Forelimb muscle (tissue), 1 donor: ENCODE data around the gene SZT2. TPM values are rescaled to one million over a fixed set of nuclear protein-coding genes. Genes with fewer than 3 reads are reported as not detected.
A peak's percentile ranks its signal among the peaks of the same experiment; 100 is the strongest.
"Not testable (repeated sequence)": the region's sequence is repeated elsewhere in the genome, so short reads cannot be mapped to it uniquely, and the experiment has no call there.

ENCODE experiments used
- DNase-seq: peaks from one replicate; pipeline ENCODE4 v3.0.0-alpha.2; 2013; ENCODE audit warnings: low read depth
- polyA plus RNA-seq: library from polyadenylated mRNA; unstranded; fragments of 120-200 nt; gene quantifications from one replicate; pipeline ENCODE4 v1.2.1, GENCODE V29; 2013; ENCODE audit not compliant: insufficient read length

Gene SZT2
- polyA plus RNA-seq, 1 donor, result 14.5 TPM

- DNase-seq, result peak; percentile 63
Measured at GRCh38 chr1:43453442-43454269, 64.0 kb downstream of the SZT2 start, which contains the start of gene HYI. TSS of gene HYI (minus strand) at chr1:43453931. CDS start at chr1:43453793, 138 bp downstream.

- DNase-seq, result no peak
Measured at GRCh38 chr1:43454270-43455011, 64.7 kb downstream of the SZT2 start.

GRCh38 chr1:43455213-43455889 lies 65.7 kb downstream of the SZT2 start:
- DNase-seq, result no peak

DNA sequence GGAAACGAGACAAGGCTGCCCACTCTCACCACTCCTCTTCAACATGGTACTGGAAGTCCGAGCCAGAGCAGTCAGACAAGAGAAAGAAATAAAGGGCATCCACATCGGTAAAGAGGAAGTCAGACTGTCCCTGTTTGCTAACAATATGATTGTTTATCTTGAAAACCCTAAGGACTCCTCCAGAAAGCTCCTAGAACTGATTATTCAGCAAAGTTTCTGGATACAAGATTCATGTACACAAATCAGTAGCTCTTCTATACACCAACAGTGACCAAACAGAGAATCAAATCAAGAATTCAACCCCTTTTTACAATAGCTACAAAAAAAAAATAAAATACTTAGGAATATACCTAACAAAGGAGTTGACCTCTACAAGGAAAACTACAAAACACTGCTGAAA lies 68.7 kb downstream of the SZT2 start:
- not testable (repeated sequence) for DNase-seq

- DNase-seq, result no peak
Measured at GRCh38 chr1:43460988-43461693, 71.4 kb downstream of the SZT2 start.

- DNase-seq, result no peak
Measured at GRCh38 chr1:43463479-43463878, 73.8 kb downstream of the SZT2 start.

DNA sequence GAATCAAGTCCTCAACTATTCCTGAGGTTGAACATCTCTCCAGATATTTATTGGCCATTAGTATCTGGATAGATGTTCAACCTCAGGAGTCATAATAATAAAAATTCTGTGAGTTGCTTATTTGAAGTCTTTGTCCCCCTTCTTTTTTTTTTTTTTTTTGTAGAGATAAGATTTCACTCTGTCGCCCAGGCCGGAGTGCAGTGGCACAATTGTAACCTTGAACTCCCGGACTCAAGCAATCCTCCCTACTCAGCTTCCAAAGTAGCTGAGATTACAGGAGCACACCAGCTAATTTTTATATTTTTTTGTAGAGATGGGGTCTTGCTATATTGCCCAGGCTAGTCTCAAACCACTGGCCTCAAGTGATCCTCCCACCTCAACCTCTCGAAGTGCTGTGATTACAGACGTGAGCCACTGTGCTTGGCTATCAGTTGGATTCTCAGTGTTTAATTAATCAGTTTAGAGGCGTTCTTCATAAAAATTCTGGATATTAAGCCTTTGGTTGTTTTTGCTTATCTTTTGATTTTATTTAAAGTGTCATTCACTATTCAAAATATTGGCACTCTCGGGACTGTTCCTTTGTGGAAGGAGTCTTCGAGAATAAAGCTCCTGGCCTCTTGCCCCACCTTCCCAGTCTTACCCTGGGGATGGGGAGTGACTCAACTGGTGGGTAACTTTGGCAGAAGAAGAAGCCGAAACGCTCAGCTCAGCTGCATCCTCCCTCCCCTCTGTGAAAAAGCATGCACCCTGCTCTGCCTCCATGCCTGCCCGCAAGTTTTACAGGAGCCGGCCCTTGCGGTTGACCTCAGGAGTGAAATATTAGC lies 75.2 kb downstream of the SZT2 start:
- no peak for DNase-seq

GRCh38 chr1:43465505-43466067 lies 75.9 kb downstream of the SZT2 start:
- DNase-seq, result no peak

DNA sequence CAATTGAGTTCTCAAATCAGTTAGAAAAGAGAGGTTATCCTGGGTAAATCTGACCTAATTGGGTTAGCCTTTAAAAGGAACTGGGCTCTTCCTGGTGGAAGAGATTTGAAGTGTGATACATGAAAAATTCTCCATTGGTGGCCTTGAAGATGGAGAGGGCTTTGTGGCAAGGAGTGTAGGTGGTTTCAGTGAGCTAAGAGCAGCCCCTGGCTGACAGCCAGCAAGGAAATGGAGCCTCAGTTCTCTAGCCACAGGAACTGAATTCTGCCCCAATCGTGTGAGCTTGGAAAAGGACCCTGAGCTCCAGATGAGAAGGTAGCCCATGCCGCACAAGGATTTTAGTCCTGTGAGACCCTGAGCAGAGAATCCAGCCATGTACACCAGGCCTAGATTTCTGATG lies 76.7 kb downstream of the SZT2 start:
- DNase-seq, result no peak

DNA sequence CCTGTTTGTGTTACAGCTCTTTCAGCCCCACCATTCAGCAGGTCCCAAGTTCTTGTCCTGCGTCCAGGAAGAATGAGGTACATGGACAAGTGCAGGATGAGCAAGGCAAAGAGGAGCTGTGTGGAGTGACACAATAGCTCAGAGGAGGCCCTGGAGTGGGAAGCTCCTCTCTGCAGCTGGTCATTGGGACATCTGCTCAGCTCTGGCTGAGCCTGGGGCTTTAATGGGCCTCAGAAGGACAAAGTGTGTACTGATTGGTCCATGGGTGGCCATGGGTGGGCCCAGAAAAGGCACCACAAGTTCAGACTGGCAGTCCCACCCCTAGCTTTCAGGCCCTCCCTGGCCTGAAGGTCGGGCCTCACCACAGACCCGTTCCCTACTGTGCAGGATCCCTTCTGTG lies 78.7 kb downstream of the SZT2 start:
- DNase-seq, result no peak

- DNase-seq, result no peak
Measured at GRCh38 chr1:43469932-43470331, 80.2 kb downstream of the SZT2 start.

DNA sequence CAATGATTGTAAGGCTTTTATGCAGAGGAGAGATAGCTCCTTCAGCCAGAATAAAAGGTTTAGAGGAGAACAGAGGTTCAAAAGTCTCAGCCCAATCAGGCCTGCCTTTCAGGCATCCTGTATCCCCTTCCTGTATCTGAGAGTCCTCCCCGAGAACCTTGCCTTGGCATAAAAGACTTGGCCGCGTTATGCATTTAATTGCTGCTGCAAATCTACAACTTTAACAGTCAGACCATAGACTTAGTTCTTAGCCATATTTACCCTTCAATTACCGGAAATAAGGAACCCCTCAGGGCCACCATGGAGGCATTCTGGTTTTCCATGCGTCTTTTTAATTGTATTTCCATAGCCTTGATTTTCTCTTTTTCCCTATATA lies 82.4 kb downstream of the SZT2 start:
- no peak for DNase-seq

DNA sequence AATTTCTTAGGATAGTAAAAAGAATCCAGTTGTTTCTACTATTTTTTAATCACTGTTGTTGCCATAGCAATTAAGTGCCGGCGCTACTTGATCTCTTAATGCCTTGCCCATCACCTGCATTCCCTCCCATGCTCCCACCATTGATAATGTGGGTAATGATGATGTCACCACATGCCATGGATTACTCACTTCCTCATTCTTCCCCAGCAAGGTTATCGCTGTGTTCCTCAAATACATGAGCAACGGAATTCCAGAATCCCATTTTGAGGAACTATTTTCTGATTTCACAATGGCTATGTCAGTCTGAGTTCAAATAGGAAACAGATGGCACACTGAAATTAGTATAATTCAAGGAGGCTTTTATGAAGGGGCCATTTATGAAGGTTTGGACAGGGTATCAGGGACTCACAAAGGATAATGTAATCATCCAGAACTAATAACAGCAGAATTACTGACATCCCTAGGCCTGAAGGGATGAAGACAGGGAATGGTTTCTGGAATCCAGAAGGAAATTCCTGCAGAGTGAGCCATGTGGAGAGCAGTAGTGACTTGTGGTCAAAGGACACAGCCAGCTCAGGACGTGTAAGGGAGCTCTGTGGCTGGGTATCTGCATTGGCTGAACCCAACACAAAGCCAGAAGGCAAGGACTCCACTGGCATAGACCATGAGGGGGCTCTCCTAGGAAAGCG lies 82.9 kb downstream of the SZT2 start:
- DNase-seq, result not testable (repeated sequence)

- DNase-seq, result no peak
Measured at GRCh38 chr1:43473463-43473862, 83.8 kb downstream of the SZT2 start.

GRCh38 chr1:43475611-43476401 lies 86.1 kb downstream of the SZT2 start:
- DNase-seq, result not testable (repeated sequence)

DNA sequence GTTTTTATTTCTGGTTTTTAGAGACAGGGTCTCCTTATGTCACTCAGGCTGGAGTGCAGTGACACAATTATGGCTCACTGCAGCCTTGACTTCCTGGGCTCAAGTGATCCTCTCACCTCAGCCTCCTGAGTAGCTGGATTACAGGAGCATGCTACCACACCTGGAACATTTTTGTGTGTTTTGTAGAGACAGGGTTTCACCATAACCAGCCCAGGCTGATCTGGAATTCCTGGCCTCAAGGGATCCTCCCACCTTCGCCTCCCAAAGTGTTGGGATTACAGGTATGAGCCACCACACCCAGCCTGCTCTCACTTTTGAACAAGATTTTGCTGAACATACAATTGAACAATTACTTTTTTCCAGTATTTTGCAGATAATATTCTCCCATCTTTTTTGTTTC lies 88.0 kb downstream of the SZT2 start:
- DNase-seq, result no peak

GRCh38 chr1:43479414-43479813 lies 89.7 kb downstream of the SZT2 start:
- DNase-seq, result no peak

GRCh38 chr1:43481491-43481890 lies 91.8 kb downstream of the SZT2 start:
- no peak for DNase-seq

GRCh38 chr1:43482215-43482614 lies 92.5 kb downstream of the SZT2 start:
- DNase-seq, result no peak
